Pulmonary artery endothelial cell (primary cell): ENCODE results near the gene PROC. TPM values are rescaled to one million over a fixed set of nuclear protein-coding genes. Genes with fewer than 3 reads are reported as not detected.

Experiments used
- DNase-seq: peaks from one replicate; pipeline ENCODE4 v3.0.0-alpha.2; 2011; ENCODE audit warnings: low read depth, low spot score
- total RNA-seq: library from RNA; depleted of rRNA; stranded (reverse); fragments of >200 nt; gene quantifications from 2 replicates; pipeline ENCODE4 v1.2.3, GENCODE V29; 2014

The PROC gene
- total RNA-seq, 1 donor from 2014 or later: not detected

- no peak for DNase-seq
These were observed 4.2 kb upstream of the PROC start for GRCh38 chr2:127413782-127414637.

GRCh38 chr2:127414638-127415592 lies 3.3 kb upstream of the PROC start:
- no peak for DNase-seq

- no peak for DNase-seq
These were observed 2.4 kb upstream of the PROC start for GRCh38 chr2:127415593-127416505.

GRCh38 chr2:127416506-127417001 lies 1.7 kb upstream of the PROC start:
- no peak for DNase-seq

DNA sequence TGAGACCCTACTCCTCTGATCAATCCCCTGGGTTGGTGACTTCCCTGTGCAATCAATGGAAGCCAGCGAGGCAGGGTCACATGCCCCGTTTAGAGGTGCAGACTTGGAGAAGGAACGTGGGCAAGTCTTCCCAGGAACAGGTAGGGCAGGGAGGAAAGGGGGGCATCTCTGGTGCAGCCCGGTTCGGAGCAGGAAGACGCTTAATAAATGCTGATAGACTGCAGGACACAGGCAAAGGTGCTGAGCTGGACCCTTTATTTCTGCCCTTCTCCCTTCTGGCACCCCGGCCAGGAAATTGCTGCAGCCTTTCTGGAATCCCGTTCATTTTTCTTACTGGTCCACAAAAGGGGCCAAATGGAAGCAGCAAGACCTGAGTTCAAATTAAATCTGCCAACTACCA lies 821 bp upstream of the PROC start:
- no peak for DNase-seq

GRCh38 chr2:127419112-127419430 lies 844 bp downstream of the PROC start:
- no peak for DNase-seq

- no peak for DNase-seq
These were observed 1.3 kb downstream of the PROC start for GRCh38 chr2:127419448-127420038.

GRCh38 chr2:127420039-127420864 lies 2.0 kb downstream of the PROC start:
- DNase-seq: no peak

DNA sequence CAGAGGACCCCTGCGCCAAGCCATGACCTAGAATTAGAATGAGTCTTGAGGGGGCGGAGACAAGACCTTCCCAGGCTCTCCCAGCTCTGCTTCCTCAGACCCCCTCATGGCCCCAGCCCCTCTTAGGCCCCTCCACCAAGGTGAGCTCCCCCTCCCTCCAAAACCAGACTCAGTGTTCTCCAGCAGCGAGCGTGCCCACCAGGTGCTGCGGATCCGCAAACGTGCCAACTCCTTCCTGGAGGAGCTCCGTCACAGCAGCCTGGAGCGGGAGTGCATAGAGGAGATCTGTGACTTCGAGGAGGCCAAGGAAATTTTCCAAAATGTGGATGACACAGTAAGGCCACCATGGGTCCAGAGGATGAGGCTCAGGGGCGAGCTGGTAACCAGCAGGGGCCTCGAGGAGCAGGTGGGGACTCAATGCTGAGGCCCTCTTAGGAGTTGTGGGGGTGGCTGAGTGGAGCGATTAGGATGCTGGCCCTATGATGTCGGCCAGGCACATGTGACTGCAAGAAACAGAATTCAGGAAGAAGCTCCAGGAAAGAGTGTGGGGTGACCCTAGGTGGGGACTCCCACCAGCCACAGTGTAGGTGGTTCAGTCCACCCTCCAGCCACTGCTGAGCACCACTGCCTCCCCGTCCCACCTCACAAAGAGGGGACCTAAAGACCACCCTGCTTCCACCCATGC lies 3.0 kb downstream of the PROC start:
- DNase-seq: no peak

DNA sequence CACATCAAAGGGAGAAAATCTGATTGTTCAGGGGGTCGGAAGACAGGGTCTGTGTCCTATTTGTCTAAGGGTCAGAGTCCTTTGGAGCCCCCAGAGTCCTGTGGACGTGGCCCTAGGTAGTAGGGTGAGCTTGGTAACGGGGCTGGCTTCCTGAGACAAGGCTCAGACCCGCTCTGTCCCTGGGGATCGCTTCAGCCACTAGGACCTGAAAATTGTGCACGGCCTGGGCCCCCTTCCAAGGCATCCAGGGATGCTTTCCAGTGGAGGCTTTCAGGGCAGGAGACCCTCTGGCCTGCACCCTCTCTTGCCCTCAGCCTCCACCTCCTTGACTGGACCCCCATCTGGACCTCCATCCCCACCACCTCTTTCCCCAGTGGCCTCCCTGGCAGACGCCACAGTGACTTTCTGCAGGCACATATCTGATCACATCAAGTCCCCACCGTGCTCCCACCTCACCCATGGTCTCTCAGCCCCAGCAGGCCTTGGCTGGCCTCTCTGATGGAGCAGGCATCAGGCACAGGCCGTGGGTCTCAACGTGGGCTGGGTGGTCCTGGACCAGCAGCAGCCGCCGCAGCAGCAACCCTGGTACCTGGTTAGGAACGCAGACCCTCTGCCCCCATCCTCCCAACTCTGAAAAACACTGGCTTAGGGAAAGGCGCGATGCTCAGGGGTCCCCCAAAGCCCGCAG lies 3.8 kb downstream of the PROC start:
- DNase-seq: no peak

GRCh38 chr2:127422559-127423477 lies 4.6 kb downstream of the PROC start:
- DNase-seq: no peak

GRCh38 chr2:127423478-127423843 lies 5.2 kb downstream of the PROC start:
- DNase-seq: no peak

- DNase-seq: no peak
These were observed 5.7 kb downstream of the PROC start for GRCh38 chr2:127423880-127424279.

DNA sequence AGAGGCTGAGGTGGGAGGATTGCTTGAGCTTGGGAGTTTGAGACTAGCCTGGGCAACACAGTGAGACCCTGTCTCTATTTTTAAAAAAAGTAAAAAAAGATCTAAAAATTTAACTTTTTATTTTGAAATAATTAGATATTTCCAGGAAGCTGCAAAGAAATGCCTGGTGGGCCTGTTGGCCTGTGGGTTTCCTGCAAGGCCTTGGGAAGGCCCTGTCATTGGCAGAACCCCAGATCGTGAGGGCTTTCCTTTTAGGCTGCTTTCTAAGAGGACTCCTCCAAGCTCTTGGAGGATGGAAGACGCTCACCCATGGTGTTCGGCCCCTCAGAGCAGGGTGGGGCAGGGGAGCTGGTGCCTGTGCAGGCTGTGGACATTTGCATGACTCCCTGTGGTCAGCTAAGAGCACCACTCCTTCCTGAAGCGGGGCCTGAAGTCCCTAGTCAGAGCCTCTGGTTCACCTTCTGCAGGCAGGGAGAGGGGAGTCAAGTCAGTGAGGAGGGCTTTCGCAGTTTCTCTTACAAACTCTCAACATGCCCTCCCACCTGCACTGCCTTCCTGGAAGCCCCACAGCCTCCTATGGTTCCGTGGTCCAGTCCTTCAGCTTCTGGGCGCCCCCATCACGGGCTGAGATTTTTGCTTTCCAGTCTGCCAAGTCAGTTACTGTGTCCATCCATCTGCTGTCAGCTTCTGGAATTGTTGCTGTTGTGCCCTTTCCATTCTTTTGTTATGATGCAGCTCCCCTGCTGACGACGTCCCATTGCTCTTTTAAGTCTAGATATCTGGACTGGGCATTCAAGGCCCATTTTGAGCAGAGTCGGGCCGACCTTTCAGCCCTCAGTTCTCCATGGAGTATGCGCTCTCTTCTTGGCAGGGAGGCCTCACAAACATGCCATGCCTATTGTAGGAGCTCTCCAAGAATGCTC lies 6.6 kb downstream of the PROC start:
- no peak for DNase-seq

DNA sequence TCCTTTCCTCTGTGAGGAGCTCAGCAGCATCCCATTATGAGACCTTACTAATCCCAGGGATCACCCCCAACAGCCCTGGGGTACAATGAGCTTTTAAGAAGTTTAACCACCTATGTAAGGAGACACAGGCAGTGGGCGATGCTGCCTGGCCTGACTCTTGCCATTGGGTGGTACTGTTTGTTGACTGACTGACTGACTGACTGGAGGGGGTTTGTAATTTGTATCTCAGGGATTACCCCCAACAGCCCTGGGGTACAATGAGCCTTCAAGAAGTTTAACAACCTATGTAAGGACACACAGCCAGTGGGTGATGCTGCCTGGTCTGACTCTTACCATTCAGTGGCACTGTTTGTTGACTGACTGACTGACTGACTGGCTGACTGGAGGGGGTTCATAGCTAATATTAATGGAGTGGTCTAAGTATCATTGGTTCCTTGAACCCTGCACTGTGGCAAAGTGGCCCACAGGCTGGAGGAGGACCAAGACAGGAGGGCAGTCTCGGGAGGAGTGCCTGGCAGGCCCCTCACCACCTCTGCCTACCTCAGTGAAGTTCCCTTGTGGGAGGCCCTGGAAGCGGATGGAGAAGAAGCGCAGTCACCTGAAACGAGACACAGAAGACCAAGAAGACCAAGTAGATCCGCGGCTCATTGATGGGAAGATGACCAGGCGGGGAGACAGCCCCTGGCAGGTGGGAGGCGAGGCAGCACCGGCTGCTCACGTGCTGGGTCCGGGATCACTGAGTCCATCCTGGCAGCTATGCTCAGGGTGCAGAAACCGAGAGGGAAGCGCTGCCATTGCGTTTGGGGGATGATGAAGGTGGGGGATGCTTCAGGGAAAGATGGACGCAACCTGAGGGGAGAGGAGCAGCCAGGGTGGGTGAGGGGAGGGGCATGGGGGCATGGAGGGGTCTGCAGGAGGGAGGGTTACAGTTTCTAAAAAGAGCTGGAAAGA lies 7.6 kb downstream of the PROC start:
- DNase-seq: no peak
